Hepatocyte (in vitro differentiated cells): ENCODE results near the gene IDH1. TPM values are rescaled to one million over a fixed set of nuclear protein-coding genes. Genes with fewer than 3 reads are reported as not detected.
A peak's percentile ranks its signal among the peaks of the same experiment; 100 is the strongest.
"Not testable (repeated sequence)": the region's sequence is repeated elsewhere in the genome, so short reads cannot be mapped to it uniquely, and the experiment has no call there.

ENCODE experiments used
- DNase-seq: peaks from one replicate; pipeline ENCODE4 v3.0.0-alpha.2; 2016; ENCODE audit warnings: low spot score
- H2AFZ ChIP-seq: fragments of 200-600 bp; sonication (generic); 2 replicates; pipeline ENCODE4 v1.6.0; 2016; ENCODE audit warnings: antibody characterized with exemption, mild to moderate bottlenecking
- H3K27ac ChIP-seq: fragments of 200-600 bp; sonication (generic); 2 replicates; pipeline ENCODE4 v1.5.1; 2016; ENCODE audit warnings: mild to moderate bottlenecking
- H3K27me3 ChIP-seq: fragments of 200-600 bp; sonication (generic); 2 replicates; pipeline ENCODE4 v1.6.1; 2016
- H3K36me3 ChIP-seq: fragments of 200-600 bp; sonication (generic); replicated peaks from 2 replicates; pipeline ENCODE4 v1.5.1; 2016; ENCODE audit warnings: low read depth; ENCODE audit not compliant: insufficient read depth
- H3K4me1 ChIP-seq: fragments of 200-600 bp; sonication (generic); 2 replicates; pipeline ENCODE4 v1.5.1; 2016; ENCODE audit warnings: mild to moderate bottlenecking, moderate library complexity; ENCODE audit not compliant: insufficient read depth
- H3K4me2 ChIP-seq: fragments of 200-600 bp; sonication (generic); 2 replicates; pipeline ENCODE4 v1.6.0; 2016
- H3K4me3 ChIP-seq: fragments of 200-600 bp; sonication (generic); 2 replicates; pipeline ENCODE4 v1.5.1; 2016; ENCODE audit warnings: mild to moderate bottlenecking
- H3K79me2 ChIP-seq: fragments of 200-600 bp; sonication (generic); 2 replicates; pipeline ENCODE4 v1.6.0; 2017; ENCODE audit warnings: mild to moderate bottlenecking
- H3K9me2 ChIP-seq: fragments of 200-600 bp; sonication (generic); replicated peaks from 2 replicates; pipeline ENCODE4 v1.6.0; 2017; ENCODE audit warnings: mild to moderate bottlenecking; ENCODE audit not compliant: insufficient read depth
- H3K9me3 ChIP-seq: fragments of 200-600 bp; sonication (generic); 2 replicates; pipeline ENCODE4 v1.5.1; 2016; ENCODE audit warnings: low read depth, mild to moderate bottlenecking
- H4K20me1 ChIP-seq: fragments of 200-600 bp; sonication (generic); 2 replicates; pipeline ENCODE4 v1.6.0; 2016; ENCODE audit warnings: mild to moderate bottlenecking; ENCODE audit not compliant: insufficient read depth, poor library complexity, severe bottlenecking
- EZH2 ChIP-seq: fragments of 200-600 bp; sonication (generic); IDR thresholded peaks from 2 replicates; pipeline ENCODE4 v1.6.1; 2016; ENCODE audit warnings: antibody characterized with exemption, mild to moderate bottlenecking, borderline replicate concordance
- EZH2phosphoT487 ChIP-seq: fragments of 200-600 bp; sonication (generic); IDR thresholded peaks from one replicate; pipeline ENCODE4 v1.6.1; 2018; ENCODE audit warnings: antibody characterized with exemption, mild to moderate bottlenecking, low read depth, moderate library complexity; ENCODE audit not compliant: unreplicated experiment, severe bottlenecking
- WGBS: methylation state at CpG from one replicate; pipeline ENCODE4 v1.1.6; 2016; ENCODE audit warnings: low lambda C conversion rate; ENCODE audit errors: missing lambda C conversion rate; 5-methylcytosine and 5-hydroxymethylcytosine counted together
- polyA plus RNA-seq: library from polyadenylated mRNA; unstranded; fragments of >200 nt; fragmentation: Nextera tagmentation; extraction: Ambion mirVana; gene quantifications from 2 replicates; pipeline ENCODE4 v1.2.1, GENCODE V29; 2016
- total RNA-seq: library from RNA; depleted of rRNA; stranded (reverse); fragments of >200 nt; gene quantifications from 2 replicates; pipeline ENCODE4 v1.2.3, GENCODE V29; 2014
- TF ChIP-seq, protein P1 (sequence below): fragments of 200-600 bp; sonication (generic); IDR thresholded peaks from 2 replicates; pipeline ENCODE4 v1.5.1; 2016; ENCODE audit warnings: antibody characterized with exemption, mild to moderate bottlenecking; ENCODE audit not compliant: poor library complexity

Gene IDH1
- total and polyA plus RNA-seq, 2 experiments from 2014 or later: 263 to 411 TPM

DNA sequence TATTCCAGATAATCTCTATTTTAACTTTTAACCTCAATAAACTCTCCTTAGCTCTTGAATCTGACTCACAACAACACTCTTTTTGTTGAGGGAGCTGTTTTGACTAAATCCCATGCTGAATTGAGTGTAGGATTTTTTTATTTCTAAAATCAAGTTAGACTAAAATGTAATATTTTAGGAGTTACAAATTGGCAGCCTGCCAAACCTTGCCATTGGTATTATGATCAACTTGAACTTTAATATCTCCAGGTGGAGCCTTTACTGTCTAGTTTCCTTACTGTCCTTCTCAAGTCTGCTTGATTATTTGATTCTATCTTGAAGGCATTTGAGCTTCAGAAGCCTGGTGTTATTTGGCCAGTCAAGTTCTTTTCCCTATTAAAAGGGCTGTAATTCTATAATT lies 19.9 kb upstream of the IDH1 start:
- peaks cover 3% of the 10 kb centered on the region for H4K20me1 ChIP-seq
- H2AFZ ChIP-seq: no peak overlapping the region
- H3K79me2 ChIP-seq: peaks cover 49% of the 10 kb centered on the region
- no peaks in the 10 kb centered on the region for H3K9me3 ChIP-seq
- peaks cover 3% of the 10 kb centered on the region for H3K36me3 ChIP-seq
- TF ChIP-seq EZH2 (no peak), EZH2phosphoT487 (no peak)
- TF ChIP-seq, protein P1, sequence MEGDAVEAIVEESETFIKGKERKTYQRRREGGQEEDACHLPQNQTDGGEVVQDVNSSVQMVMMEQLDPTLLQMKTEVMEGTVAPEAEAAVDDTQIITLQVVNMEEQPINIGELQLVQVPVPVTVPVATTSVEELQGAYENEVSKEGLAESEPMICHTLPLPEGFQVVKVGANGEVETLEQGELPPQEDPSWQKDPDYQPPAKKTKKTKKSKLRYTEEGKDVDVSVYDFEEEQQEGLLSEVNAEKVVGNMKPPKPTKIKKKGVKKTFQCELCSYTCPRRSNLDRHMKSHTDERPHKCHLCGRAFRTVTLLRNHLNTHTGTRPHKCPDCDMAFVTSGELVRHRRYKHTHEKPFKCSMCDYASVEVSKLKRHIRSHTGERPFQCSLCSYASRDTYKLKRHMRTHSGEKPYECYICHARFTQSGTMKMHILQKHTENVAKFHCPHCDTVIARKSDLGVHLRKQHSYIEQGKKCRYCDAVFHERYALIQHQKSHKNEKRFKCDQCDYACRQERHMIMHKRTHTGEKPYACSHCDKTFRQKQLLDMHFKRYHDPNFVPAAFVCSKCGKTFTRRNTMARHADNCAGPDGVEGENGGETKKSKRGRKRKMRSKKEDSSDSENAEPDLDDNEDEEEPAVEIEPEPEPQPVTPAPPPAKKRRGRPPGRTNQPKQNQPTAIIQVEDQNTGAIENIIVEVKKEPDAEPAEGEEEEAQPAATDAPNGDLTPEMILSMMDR: no peak
- no peaks in the 10 kb centered on the region for H3K27me3 ChIP-seq
- H3K9me2 ChIP-seq: no peaks in the 10 kb centered on the region
- no peak overlapping the region for H3K4me2 ChIP-seq
- no peaks in the 10 kb centered on the region for H3K4me1 ChIP-seq
- H3K27ac ChIP-seq: no peak overlapping the region
- no peak for DNase-seq
- no peak overlapping the region for H3K4me3 ChIP-seq

DNA sequence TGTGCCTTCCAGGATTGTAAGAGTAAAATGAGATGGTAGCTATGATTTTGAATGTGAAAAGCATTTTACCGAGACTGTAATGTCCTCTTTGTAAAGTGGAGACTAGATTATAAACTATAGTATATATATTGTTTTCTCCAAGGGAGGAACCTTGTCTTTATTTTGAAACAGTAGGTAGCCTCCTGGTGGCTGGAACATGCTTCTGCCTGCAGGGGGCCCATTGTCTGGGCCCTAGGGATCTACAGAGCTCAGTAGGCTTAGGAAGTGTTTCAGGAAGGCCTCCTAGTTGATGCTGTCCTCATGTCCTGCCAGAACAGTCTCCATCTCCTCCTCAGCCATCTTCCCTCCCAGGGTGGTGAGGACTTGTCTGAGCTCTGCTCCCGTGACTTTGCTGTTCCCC lies 14.2 kb upstream of the IDH1 start:
- DNase-seq: peak; percentile 11
- peaks cover 11% of the 10 kb centered on the region for H4K20me1 ChIP-seq
- H3K9me2 ChIP-seq: no peaks in the 10 kb centered on the region
- TF ChIP-seq EZH2: no peak
- TF ChIP-seq, protein P1: no peak
- H2AFZ ChIP-seq: no peak overlapping the region
- H3K4me3 ChIP-seq: no peak overlapping the region
- H3K27me3 ChIP-seq: no peaks in the 10 kb centered on the region
- H3K9me3 ChIP-seq: no peaks in the 10 kb centered on the region
- whole genome bisulfite sequencing: 100% methylated on average over 2 of the region's 2 CpGs
- H3K27ac ChIP-seq: no peak overlapping the region
- peaks cover 15% of the 10 kb centered on the region for H3K4me1 ChIP-seq
- H3K4me2 ChIP-seq: no peak overlapping the region
- peaks cover 48% of the 10 kb centered on the region for H3K79me2 ChIP-seq
- no peaks in the 10 kb centered on the region for H3K36me3 ChIP-seq

DNA sequence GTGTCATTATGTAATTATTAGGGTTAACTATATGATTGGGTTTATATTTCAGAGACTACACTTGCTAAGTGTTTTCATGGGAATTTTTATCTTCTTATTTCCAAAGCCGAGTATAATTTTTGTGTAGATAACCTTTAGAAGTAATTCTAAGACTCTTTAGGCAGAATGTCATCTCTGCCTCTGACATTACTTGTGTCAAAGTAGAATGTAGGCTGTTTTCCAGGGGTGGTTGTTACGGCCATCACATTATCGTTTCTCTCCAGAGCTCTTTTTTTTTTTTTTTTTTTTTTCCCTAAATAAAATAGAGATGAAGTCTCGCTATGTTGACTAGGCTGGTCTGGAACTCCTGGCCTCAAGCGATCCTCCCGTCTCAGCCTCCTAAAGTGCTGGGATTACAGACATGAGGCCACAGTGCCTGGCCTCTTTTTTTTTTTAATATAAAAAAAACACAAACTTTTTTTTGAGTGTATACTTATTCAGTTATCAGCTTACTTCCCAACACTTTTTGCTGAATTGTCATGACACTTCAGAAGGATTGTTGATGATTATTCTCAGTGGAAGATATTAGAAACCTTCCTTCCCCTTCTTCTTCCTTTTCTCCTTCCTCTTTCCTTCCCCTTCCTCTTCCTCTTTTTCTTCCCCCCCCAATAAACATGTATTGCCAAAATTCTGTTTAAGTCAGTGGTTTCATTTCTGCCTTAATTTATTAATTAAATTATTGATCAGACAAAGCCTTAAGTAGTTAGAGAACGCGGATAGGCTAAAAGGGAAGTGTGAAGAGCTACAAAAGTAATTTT lies 13.5 kb upstream of the IDH1 start:
- peaks cover 15% of the 10 kb centered on the region for H3K4me1 ChIP-seq
- H3K9me2 ChIP-seq: no peaks in the 10 kb centered on the region
- H2AFZ ChIP-seq: no peak overlapping the region
- no peaks in the 10 kb centered on the region for H3K9me3 ChIP-seq
- DNase-seq: no peak
- no peaks in the 10 kb centered on the region for H3K27me3 ChIP-seq
- H3K4me2 ChIP-seq: peak overlapping the region; percentile 85
- peaks cover 48% of the 10 kb centered on the region for H3K79me2 ChIP-seq
- H4K20me1 ChIP-seq: peaks cover 11% of the 10 kb centered on the region
- no peaks in the 10 kb centered on the region for H3K36me3 ChIP-seq
- no peak overlapping the region for H3K27ac ChIP-seq
- TF ChIP-seq EZH2: no peak
- TF ChIP-seq, protein P1: no peak
- no peak for TF ChIP-seq EZH2phosphoT487
- peak overlapping the region; percentile 44 for H3K4me3 ChIP-seq
- WGBS: 93% methylated on average over 8 of the region's 8 CpGs

DNA sequence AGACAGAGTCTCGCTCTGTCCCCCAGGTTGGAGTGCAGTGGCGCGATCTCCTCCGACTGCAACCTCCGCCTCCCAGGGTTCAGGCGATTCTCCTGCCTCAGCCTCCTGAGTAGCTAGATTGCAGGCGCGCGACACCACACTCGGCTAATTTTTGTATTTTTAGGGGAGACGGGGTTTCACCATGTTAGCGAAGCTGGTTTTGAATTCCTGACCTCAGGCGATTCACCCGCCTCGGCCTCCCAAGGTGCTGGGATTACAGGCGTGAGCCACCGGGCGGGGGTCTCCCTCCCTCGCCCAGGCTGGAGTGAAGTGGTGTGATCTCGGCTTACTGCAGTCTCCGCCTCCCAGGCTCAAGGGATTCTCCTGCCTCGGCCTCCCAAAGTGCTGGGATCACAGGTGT lies 12.7 kb upstream of the IDH1 start:
- 30% methylated on average over 21 of the region's 22 CpGs for WGBS
- Histone ChIP-seq H3K4me2 (peak overlapping the region; percentile 85), H3K79me2 (peaks cover 48% of the 10 kb centered on the region)

More for the DNA sequence above, 12.7 kb upstream of the IDH1 start:
- not testable (repeated sequence) for H2AFZ ChIP-seq, H3K36me3 ChIP-seq, H3K27me3 ChIP-seq, DNase-seq, H3K9me3 ChIP-seq, H3K9me2 ChIP-seq
- Histone ChIP-seq H3K4me3 (peak overlapping the region; percentile 72), H4K20me1 (peaks cover 11% of the 10 kb centered on the region), H3K4me1 (peaks cover 15% of the 10 kb centered on the region), H3K27ac (peak overlapping the region; percentile 94)
